Esophagus squamous epithelium (tissue), 4 donors: ENCODE data around the gene BBS4.

Source experiments
- CTCF ChIP-seq, 6 experiments: fragments of 450-650 bp in 4 of 6; fragments of 200-600 bp in 2 of 6; sonication (generic) in 2 of 6; IDR thresholded peaks; one replicate each; pipeline ENCODE4 v1.5.1; 2016 to 2019; ENCODE audit warnings: antibody characterized with exemption in 6 of 6, mild to moderate bottlenecking in 4 of 6, moderate library complexity in 4 of 6
- POLR2A ChIP-seq, 4 donors: fragments of 450-650 bp; IDR thresholded peaks; one replicate each; pipeline ENCODE4 v1.6.1; 2017; ENCODE audit warnings: antibody characterized with exemption in 4 of 4, mild to moderate bottlenecking in 4 of 4, moderate library complexity in 3 of 4

DNA sequence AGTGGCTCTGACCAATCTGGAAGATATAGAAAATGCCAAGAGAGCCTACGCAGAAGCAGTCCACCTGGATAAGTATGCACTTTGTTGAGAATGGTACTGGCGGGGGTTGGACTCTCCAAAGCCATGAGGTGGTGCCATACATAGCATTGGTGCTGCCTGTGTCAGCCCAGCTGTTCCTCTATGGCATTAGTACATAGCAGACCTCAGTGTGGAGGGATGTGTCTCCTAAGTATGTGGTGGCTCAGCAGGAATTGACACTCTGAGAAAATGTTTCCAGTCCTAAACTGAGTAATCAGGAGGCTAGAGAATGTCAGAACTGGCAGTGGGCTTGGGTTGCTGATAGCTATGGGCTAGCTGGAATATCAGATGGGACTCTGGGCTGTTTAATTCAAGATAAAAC is 49.1 kb downstream of the BBS4 start:
- TF ChIP-seq POLR2A (IDR thresholded peaks at IDR 0.05) (no peak), CTCF (IDR thresholded peaks at IDR 0.05) (no peak)
